SK-N-SH (cell line): ENCODE results near the gene SERPINE2. TPM values are rescaled to one million over a fixed set of nuclear protein-coding genes. Genes with fewer than 3 reads are reported as not detected.

Experiments used
- CTCF ChIA-PET: fragments of 300-600, 350-600 bp; formaldehyde crosslinking; extraction: SDS; loops from one replicate; lab custom pipeline; 2021; lab: Yijun Ruan, JAX
- POLR2A ChIA-PET: fragments of 350-600 bp; sonication (Branson Sonifier 250); formaldehyde crosslinking; extraction: SDS; loops from one replicate; lab custom pipeline; 2020; ENCODE audit warnings: antibody characterized with exemption, inconsistent platforms; lab: Yijun Ruan, JAX
- DNase-seq: peaks from one replicate; pipeline ENCODE4 v3.0.0; 2012
- H2AFZ ChIP-seq: fragments of 200-600 bp; sonication (generic); 2 replicates; pipeline ENCODE4 v1.8.1; 2016; ENCODE audit warnings: antibody characterized with exemption, mild to moderate bottlenecking, low read depth
- H3F3A ChIP-seq: fragments of 200-600 bp; sonication (generic); replicated peaks from 2 replicates; pipeline ENCODE3; 2016; ENCODE audit warnings: antibody characterized with exemption, mild to moderate bottlenecking; ENCODE audit not compliant: insufficient read depth
- H3K27ac ChIP-seq, 2 experiments: fragments of 200-500 bp in 1 of 2; fragments of 200-600 bp in 1 of 2; sonication (Bioruptor generic) in 1 of 2; sonication (generic), shearing (Covaris generic) in 1 of 2; 2 replicates each; pipeline versions ENCODE4 v1.5.1 to v1.6.1; 2014 to 2016; ENCODE audit warnings: low read depth in 2 of 2, inconsistent platforms in 1 of 2, low read length in 1 of 2, mild to moderate bottlenecking in 1 of 2, mixed read lengths in 1 of 2
- H3K27me3 ChIP-seq: fragments of 200-600 bp; sonication (generic), shearing (Covaris generic); 2 replicates; pipeline ENCODE4 v1.6.1; 2016; ENCODE audit warnings: mixed run types; ENCODE audit not compliant: insufficient read depth
- H3K36me3 ChIP-seq, 2 experiments: fragments of 200-500 bp in 1 of 2; fragments of 200-600 bp in 1 of 2; sonication (Bioruptor generic) in 1 of 2; sonication (generic) in 1 of 2; replicated peaks in 1 of 2; 2 replicates each; pipeline versions ENCODE3 to v1.5.1; 2014 to 2016; ENCODE audit warnings: low read length in 1 of 2, mild to moderate bottlenecking in 1 of 2; ENCODE audit not compliant: insufficient read depth in 2 of 2, control insufficient read depth in 1 of 2
- H3K4me1 ChIP-seq, 2 experiments: fragments of 200-500 bp in 1 of 2; fragments of 200-600 bp in 1 of 2; sonication (Bioruptor generic) in 1 of 2; sonication (generic), shearing (Covaris generic) in 1 of 2; 2 replicates each; pipeline versions ENCODE4 v1.5.1 to v1.6.1; 2014 to 2016; ENCODE audit warnings: low read depth in 1 of 2, low read length in 1 of 2, mixed run types in 1 of 2; ENCODE audit not compliant: insufficient read depth in 2 of 2, control insufficient read depth in 1 of 2
- H3K4me2 ChIP-seq: fragments of 200-600 bp; sonication (generic), shearing (Covaris generic); 2 replicates; pipeline ENCODE4 v1.6.1; 2017; ENCODE audit warnings: mixed run types
- H3K4me3 ChIP-seq, 2 experiments: fragments of 200-500 bp in 1 of 2; fragments of 200-600 bp in 1 of 2; sonication (Bioruptor generic) in 1 of 2; sonication (generic), shearing (Covaris generic) in 1 of 2; 2 replicates each; pipeline versions ENCODE4 v1.5.1 to v1.8.1; 2014 to 2016; ENCODE audit warnings: low read depth in 2 of 2, inconsistent platforms in 1 of 2, low read length in 1 of 2, mild to moderate bottlenecking in 1 of 2, mixed read lengths in 1 of 2, moderate library complexity in 1 of 2
- H3K79me2 ChIP-seq: fragments of 200-600 bp; sonication (generic); 2 replicates; pipeline ENCODE4 v1.8.1; 2017; ENCODE audit warnings: mild to moderate bottlenecking; ENCODE audit not compliant: insufficient read depth
- H3K9ac ChIP-seq: fragments of 200-600 bp; sonication (generic); 2 replicates; pipeline ENCODE4 v1.6.1; 2017; ENCODE audit warnings: mixed run types
- H3K9me2 ChIP-seq: fragments of 200-600 bp; sonication (generic); 2 replicates; pipeline ENCODE4 v1.6.1; 2017; ENCODE audit warnings: mixed run types
- H3K9me3 ChIP-seq: fragments of 200-600 bp; sonication (generic); 2 replicates; pipeline ENCODE4 v1.6.1; 2017; ENCODE audit warnings: mixed run types, mild to moderate bottlenecking, moderate library complexity
- H4K20me1 ChIP-seq: fragments of 200-600 bp; sonication (generic); 2 replicates; pipeline ENCODE4 v1.6.1; 2017; ENCODE audit warnings: mild to moderate bottlenecking, mixed run types; ENCODE audit not compliant: insufficient read depth
- CHD2 ChIP-seq: fragments of 150-350 bp; IDR thresholded peaks from 2 replicates; pipeline ENCODE4 v1.6.1; 2018; ENCODE audit warnings: low read length; ENCODE audit not compliant: partially characterized antibody
- EP300 ChIP-seq, 2 experiments: IDR thresholded peaks; 2 replicates each; pipeline versions ENCODE4 v1.4.0 to v1.6.1; 2012; ENCODE audit warnings: borderline replicate concordance in 1 of 2, low read depth in 1 of 2, low read length in 1 of 2
- EZH2phosphoT487 ChIP-seq: fragments of 200-600 bp; sonication (generic); IDR thresholded peaks from 2 replicates; pipeline ENCODE4 v1.6.1; 2017; ENCODE audit warnings: low read depth, mixed run types, mild to moderate bottlenecking, antibody characterized with exemption, moderate library complexity, borderline replicate concordance
- FOXJ3 ChIP-seq: sonication (generic); formaldehyde crosslinking; IDR thresholded peaks from 2 replicates; pipeline ENCODE4 v1.5.1; 2020; ENCODE audit warnings: mild to moderate bottlenecking, missing genetic modification reagents
- GABPA ChIP-seq: IDR thresholded peaks from 2 replicates; pipeline ENCODE4 v1.4.0; 2012; ENCODE audit warnings: low read depth, mild to moderate bottlenecking
- JUND ChIP-seq: IDR thresholded peaks from 2 replicates; pipeline ENCODE4 v1.4.0; 2012
- MXI1 ChIP-seq: IDR thresholded peaks from 2 replicates; pipeline ENCODE4 v1.6.1; 2012; ENCODE audit warnings: mild to moderate bottlenecking, low read depth, low read length, improper control_type of control experiment
- NFIC ChIP-seq: IDR thresholded peaks from 2 replicates; pipeline ENCODE4 v1.4.0; 2012; ENCODE audit warnings: borderline replicate concordance
- NRF1 ChIP-seq: IDR thresholded peaks from 2 replicates; pipeline ENCODE4 v1.6.1; 2012; ENCODE audit warnings: low read depth, mild to moderate bottlenecking, low read length
- POLR2AphosphoS5 ChIP-seq: IDR thresholded peaks from 2 replicates; pipeline ENCODE4 v1.6.1; 2012; ENCODE audit warnings: low read depth, low read length
- RAD21 ChIP-seq: IDR thresholded peaks from 2 replicates; pipeline ENCODE4 v1.6.1; 2012; ENCODE audit warnings: mild to moderate bottlenecking, low read length
- RCOR1 ChIP-seq: fragments of 150-350 bp; IDR thresholded peaks from 2 replicates; pipeline ENCODE4 v1.6.1; 2017; ENCODE audit warnings: antibody characterized with exemption, low read length
- RFX5 ChIP-seq: IDR thresholded peaks from 2 replicates; pipeline ENCODE4 v1.6.1; 2012; ENCODE audit warnings: mild to moderate bottlenecking, improper control_type of control experiment, low read length
- SIN3A ChIP-seq: IDR thresholded peaks from 2 replicates; pipeline ENCODE4 v1.6.1; 2012; ENCODE audit warnings: low read depth, mild to moderate bottlenecking, low read length, moderate library complexity, borderline replicate concordance
- TAF1 ChIP-seq: IDR thresholded peaks from 2 replicates; pipeline ENCODE4 v1.6.1; 2012; ENCODE audit warnings: low read depth, mild to moderate bottlenecking, low read length, moderate library complexity, borderline replicate concordance
- YY1 ChIP-seq: IDR thresholded peaks from 2 replicates; pipeline ENCODE4 v1.4.0; 2012; ENCODE audit warnings: low read depth, mild to moderate bottlenecking
- WGBS: methylation state at CpG from one replicate; pipeline ENCODE4 v1.1.6; 2017; ENCODE audit warnings: low lambda C conversion rate; 5-methylcytosine and 5-hydroxymethylcytosine counted together
- polyA plus RNA-seq, 3 experiments: library from polyadenylated mRNA; depleted of rRNA; stranded (reverse); fragments of >200 nt; gene quantifications; 2 replicates each; pipeline ENCODE4 v1.2.3, GENCODE V29; 2012
- TF ChIP-seq, protein P1 (sequence below): fragments of 150-350 bp; IDR thresholded peaks from 2 replicates; pipeline ENCODE4 v1.6.1; 2016; ENCODE audit warnings: mild to moderate bottlenecking, low read depth, low read length
- TF ChIP-seq, protein P2 (sequence below): fragments of 200-600 bp; sonication (generic); IDR thresholded peaks from 2 replicates; pipeline ENCODE4 v1.6.1; 2017; ENCODE audit warnings: antibody characterized with exemption, mild to moderate bottlenecking, moderate library complexity
- TF ChIP-seq, protein P3 (sequence below): fragments of 150-350 bp; IDR thresholded peaks from 2 replicates; pipeline ENCODE4 v1.6.1; 2017; ENCODE audit warnings: antibody characterized with exemption, low read length, low read depth, borderline replicate concordance

SERPINE2 gene
- polyA plus RNA-seq, 1 of the 3 experiments (the other 2 are of a cell fraction): 249 TPM

DNA sequence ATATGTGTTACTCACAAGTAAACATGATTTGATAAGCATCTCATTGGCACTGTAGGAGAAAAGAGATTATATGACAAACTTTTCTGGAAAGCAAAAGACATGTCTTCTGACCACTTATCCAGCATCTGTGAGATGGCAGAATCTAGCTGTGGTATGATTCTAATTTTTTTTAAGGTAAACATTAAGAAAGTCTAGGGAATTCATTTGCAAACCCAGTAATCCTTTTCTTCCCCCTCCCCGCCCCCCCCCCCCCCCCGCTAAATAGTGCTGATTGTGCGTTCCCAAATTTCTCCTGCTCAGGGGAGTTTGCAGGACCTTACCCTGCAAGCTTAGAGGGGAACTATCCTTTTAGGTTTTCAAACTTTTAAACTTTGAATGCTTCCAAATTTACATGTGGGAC lies 69.8 kb downstream of the SERPINE2 start:
- Histone ChIP-seq H3K4me2 (no peak overlapping the region), H3K27me3 (no peaks in the 10 kb centered on the region), H2AFZ (no peak overlapping the region), H3K9me2 (no peaks in the 10 kb centered on the region), H4K20me1 (no peaks in the 10 kb centered on the region), H3K9me3 (no peaks in the 10 kb centered on the region), H3K36me3 (peaks cover 27 to 36% of the 10 kb centered on the region in 2 experiments), H3K27ac (no peak overlapping the region), H3K79me2 (peaks cover 15% of the 10 kb centered on the region), H3K4me3 (no peak overlapping the region), H3K9ac (no peak overlapping the region), H3K4me1 (peaks cover 0 to 11% of the 10 kb centered on the region in 2 experiments; a peak in 2 of 4 replicates), H3F3A (peaks cover 28% of the 10 kb centered on the region)
- POLR2A ChIA-PET: interaction anchor here (1.4 kb wide), 1 partner anchor 8 kb away, joined by 6 read pairs; no protein-coding TSS in a partner anchor
- no peak for DNase-seq
- TF ChIP-seq YY1 (no peak), EZH2phosphoT487 (no peak), NFIC (no peak), RFX5 (no peak), RCOR1 (no peak), FOXJ3 (CRISPR knock-in tag) (no peak), GABPA (no peak), JUND (no peak), POLR2AphosphoS5 (no peak), SIN3A (no peak), TAF1 (no peak), CHD2 (no peak), EP300 (IDR thresholded peaks at IDR 0.05; ENCODE audit: borderline replicate concordance in 1 of 2, low read depth in 1 of 2, low read length in 1 of 2) (no peak), NRF1 (no peak), MXI1 (no peak), RAD21 (no peak)
- TF ChIP-seq, protein P1, sequence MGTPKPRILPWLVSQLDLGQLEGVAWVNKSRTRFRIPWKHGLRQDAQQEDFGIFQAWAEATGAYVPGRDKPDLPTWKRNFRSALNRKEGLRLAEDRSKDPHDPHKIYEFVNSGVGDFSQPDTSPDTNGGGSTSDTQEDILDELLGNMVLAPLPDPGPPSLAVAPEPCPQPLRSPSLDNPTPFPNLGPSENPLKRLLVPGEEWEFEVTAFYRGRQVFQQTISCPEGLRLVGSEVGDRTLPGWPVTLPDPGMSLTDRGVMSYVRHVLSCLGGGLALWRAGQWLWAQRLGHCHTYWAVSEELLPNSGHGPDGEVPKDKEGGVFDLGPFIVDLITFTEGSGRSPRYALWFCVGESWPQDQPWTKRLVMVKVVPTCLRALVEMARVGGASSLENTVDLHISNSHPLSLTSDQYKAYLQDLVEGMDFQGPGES: no peak
- TF ChIP-seq, protein P2, sequence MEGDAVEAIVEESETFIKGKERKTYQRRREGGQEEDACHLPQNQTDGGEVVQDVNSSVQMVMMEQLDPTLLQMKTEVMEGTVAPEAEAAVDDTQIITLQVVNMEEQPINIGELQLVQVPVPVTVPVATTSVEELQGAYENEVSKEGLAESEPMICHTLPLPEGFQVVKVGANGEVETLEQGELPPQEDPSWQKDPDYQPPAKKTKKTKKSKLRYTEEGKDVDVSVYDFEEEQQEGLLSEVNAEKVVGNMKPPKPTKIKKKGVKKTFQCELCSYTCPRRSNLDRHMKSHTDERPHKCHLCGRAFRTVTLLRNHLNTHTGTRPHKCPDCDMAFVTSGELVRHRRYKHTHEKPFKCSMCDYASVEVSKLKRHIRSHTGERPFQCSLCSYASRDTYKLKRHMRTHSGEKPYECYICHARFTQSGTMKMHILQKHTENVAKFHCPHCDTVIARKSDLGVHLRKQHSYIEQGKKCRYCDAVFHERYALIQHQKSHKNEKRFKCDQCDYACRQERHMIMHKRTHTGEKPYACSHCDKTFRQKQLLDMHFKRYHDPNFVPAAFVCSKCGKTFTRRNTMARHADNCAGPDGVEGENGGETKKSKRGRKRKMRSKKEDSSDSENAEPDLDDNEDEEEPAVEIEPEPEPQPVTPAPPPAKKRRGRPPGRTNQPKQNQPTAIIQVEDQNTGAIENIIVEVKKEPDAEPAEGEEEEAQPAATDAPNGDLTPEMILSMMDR: no peak
- TF ChIP-seq, protein P3, sequence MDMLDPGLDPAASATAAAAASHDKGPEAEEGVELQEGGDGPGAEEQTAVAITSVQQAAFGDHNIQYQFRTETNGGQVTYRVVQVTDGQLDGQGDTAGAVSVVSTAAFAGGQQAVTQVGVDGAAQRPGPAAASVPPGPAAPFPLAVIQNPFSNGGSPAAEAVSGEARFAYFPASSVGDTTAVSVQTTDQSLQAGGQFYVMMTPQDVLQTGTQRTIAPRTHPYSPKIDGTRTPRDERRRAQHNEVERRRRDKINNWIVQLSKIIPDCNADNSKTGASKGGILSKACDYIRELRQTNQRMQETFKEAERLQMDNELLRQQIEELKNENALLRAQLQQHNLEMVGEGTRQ: no peak
- CTCF ChIA-PET: interaction anchor here (0.9 to 17.0 kb wide), 29 partner anchors 8 to 771 kb away, joined by 3 to 288 read pairs (median 7); partner anchors contain the start of genes MRPL44, SERPINE2 and WDFY1
- WGBS: 46% methylated on average over 3 of the region's 3 CpGs
